ENCODE data around the gene USP21. TPM values are rescaled to one million over a fixed set of nuclear protein-coding genes. Genes with fewer than 3 reads are reported as not detected.

The USP21 gene
- total and polyA plus RNA-seq, 2 of the 13 experiments (the other 11 are each of a cell fraction or from before 2014, with no cell fraction given), result 10.1 to 33.1 TPM

DNA sequence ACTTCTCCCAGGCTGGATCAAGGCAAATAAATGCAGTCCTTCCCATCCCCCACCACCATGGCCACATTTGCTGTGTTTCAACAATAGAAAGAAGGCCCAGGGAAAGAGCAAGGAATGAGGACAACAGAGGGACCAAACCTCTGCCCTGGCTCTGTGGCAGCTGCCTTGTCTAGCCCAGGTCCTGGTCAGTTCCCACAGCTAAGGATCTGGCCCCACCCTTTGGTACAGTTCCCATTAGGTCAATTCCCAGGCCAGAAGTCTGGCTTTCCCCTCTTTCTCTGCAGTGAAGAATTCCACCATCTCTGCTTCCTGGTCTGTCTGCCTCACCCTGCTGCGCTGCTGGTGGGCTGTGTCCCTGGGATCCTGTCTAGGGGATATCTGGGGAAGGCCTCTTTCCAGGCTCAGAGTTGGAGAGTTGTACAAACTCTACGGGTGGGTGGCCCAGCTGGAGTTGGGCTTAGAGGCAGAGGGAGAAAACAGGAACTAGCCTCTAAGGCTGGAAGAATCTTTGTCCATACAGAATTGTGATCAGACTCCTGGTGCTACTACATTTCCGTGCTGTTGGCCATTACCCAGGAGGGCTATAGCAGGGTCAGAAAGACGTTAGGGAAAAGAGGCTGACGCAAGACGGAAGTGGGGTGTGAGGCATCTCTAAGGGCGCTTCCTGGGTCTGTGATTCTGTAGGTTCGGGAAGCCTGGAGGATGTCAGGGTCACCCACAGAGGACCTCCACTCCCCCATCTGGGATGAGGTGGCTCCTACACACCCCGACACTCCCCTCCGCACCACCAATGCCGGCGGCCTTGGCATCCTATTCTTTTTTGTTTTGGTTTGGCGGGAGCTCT lies 41.9 kb downstream of the USP21 start (continued):
- TF ChIP-seq SNAPC2 (CRISPR knock-in tag; IDR thresholded peaks at IDR 0.05) (no peak), ZC3H4 (CRISPR knock-in tag; IDR thresholded peaks at IDR 0.05; ENCODE audit: borderline replicate concordance) (peak; percentile 26; the same call in 1 of the 2 replicates), NFE2L1 (CRISPR knock-in tag; IDR thresholded peaks at IDR 0.05; ENCODE audit: borderline replicate concordance) (no peak), ZNF33A (CRISPR knock-in tag; IDR thresholded peaks at IDR 0.05; ENCODE audit: borderline replicate concordance) (no peak), TSC22D2 (CRISPR knock-in tag; IDR thresholded peaks at IDR 0.05; ENCODE audit: borderline replicate concordance) (no peak), DNMT3B (CRISPR knock-in tag; conservative IDR thresholded peaks at IDR 0.05) (no peak), ZNF75D (CRISPR knock-in tag; IDR thresholded peaks at IDR 0.05; ENCODE audit: borderline replicate concordance) (no peak), ZNF709 (CRISPR knock-in tag; IDR thresholded peaks at IDR 0.05) (no peak), GABPB1 (CRISPR knock-in tag; IDR thresholded peaks at IDR 0.05) (no peak), ZFX (CRISPR knock-in tag; IDR thresholded peaks at IDR 0.05; ENCODE audit: low read depth) (peak; percentile 22; the same call in 1 of the 2 replicates), SNRNP70 (IDR thresholded peaks at IDR 0.05; ENCODE audit: low read depth, low read length) (no peak), POLR2A (IDR thresholded peaks at IDR 0.05; ENCODE audit: insufficient read depth in 1 of 2, low read depth in 2 of 2, low read length in 2 of 2) (0 out of 4 replicates have a peak, but pooled peaks of 1 of the 2 experiments have one; percentile 29), ZNF354B (CRISPR knock-in tag; IDR thresholded peaks at IDR 0.05) (no peak), PHF20 (CRISPR knock-in tag; IDR thresholded peaks at IDR 0.05) (0 out of 2 replicates have a peak, but pooled peaks have one; percentile 25), XBP1 (CRISPR knock-in tag; IDR thresholded peaks at IDR 0.05) (no peak), ZNF451 (CRISPR knock-in tag; IDR thresholded peaks at IDR 0.05) (0 out of 2 replicates have a peak, but pooled peaks have one; percentile 51), ZNF782 (CRISPR knock-in tag; IDR thresholded peaks at IDR 0.05; ENCODE audit: borderline replicate concordance) (no peak), IRF2 (CRISPR knock-in tag; IDR thresholded peaks at IDR 0.05) (0 out of 2 replicates have a peak, but pooled peaks have one; percentile 8), RAD51 (IDR thresholded peaks at IDR 0.05; ENCODE audit: borderline replicate concordance) (no peak), CHCHD3 (CRISPR knock-in tag; IDR thresholded peaks at IDR 0.05) (0 out of 2 replicates have a peak, but pooled peaks have one; percentile 71), ZKSCAN1 (IDR thresholded peaks at IDR 0.05; ENCODE audit: low read length) (no peak), SAFB2 (CRISPR knock-in tag; IDR thresholded peaks at IDR 0.05; ENCODE audit: borderline replicate concordance, low read depth) (no peak)
- TF ChIP-seq, protein P1, sequence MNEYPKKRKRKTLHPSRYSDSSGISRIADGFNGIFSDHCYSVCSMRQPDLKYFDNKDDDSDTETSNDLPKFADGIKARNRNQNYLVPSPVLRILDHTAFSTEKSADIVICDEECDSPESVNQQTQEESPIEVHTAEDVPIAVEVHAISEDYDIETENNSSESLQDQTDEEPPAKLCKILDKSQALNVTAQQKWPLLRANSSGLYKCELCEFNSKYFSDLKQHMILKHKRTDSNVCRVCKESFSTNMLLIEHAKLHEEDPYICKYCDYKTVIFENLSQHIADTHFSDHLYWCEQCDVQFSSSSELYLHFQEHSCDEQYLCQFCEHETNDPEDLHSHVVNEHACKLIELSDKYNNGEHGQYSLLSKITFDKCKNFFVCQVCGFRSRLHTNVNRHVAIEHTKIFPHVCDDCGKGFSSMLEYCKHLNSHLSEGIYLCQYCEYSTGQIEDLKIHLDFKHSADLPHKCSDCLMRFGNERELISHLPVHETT (CRISPR knock-in tag; conservative IDR thresholded peaks at IDR 0.05), result no peak
- TF ChIP-seq, protein P2, sequence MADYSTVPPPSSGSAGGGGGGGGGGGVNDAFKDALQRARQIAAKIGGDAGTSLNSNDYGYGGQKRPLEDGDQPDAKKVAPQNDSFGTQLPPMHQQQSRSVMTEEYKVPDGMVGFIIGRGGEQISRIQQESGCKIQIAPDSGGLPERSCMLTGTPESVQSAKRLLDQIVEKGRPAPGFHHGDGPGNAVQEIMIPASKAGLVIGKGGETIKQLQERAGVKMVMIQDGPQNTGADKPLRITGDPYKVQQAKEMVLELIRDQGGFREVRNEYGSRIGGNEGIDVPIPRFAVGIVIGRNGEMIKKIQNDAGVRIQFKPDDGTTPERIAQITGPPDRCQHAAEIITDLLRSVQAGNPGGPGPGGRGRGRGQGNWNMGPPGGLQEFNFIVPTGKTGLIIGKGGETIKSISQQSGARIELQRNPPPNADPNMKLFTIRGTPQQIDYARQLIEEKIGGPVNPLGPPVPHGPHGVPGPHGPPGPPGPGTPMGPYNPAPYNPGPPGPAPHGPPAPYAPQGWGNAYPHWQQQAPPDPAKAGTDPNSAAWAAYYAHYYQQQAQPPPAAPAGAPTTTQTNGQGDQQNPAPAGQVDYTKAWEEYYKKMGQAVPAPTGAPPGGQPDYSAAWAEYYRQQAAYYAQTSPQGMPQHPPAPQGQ (CRISPR knock-in tag; IDR thresholded peaks at IDR 0.05; ENCODE audit: borderline replicate concordance), result no peak
- TF ChIP-seq, protein P3, sequence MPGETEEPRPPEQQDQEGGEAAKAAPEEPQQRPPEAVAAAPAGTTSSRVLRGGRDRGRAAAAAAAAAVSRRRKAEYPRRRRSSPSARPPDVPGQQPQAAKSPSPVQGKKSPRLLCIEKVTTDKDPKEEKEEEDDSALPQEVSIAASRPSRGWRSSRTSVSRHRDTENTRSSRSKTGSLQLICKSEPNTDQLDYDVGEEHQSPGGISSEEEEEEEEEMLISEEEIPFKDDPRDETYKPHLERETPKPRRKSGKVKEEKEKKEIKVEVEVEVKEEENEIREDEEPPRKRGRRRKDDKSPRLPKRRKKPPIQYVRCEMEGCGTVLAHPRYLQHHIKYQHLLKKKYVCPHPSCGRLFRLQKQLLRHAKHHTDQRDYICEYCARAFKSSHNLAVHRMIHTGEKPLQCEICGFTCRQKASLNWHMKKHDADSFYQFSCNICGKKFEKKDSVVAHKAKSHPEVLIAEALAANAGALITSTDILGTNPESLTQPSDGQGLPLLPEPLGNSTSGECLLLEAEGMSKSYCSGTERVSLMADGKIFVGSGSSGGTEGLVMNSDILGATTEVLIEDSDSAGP (CRISPR knock-in tag; IDR thresholded peaks at IDR 0.05; ENCODE audit: borderline replicate concordance), result peak; percentile 41; the same call in 1 of the 2 replicates
